GM19099 (cell line): ENCODE data around the gene SH2D5.

Experiments used
- POLR2A ChIP-seq: IDR thresholded peaks from 3 replicates; pipeline ENCODE4 v1.6.1; 2011; ENCODE audit warnings: low read depth; ENCODE audit not compliant: insufficient read length; ENCODE audit errors: extremely low read depth

Gene SH2D5

GRCh38 chr1:20705203-20705755 is 27.2 kb downstream of the SH2D5 start:
- TF ChIP-seq POLR2A: no peak

- no peak for TF ChIP-seq POLR2A
These were observed 27.9 kb downstream of the SH2D5 start for GRCh38 chr1:20704390-20705202.

GRCh38 chr1:20703124-20703756 is 29.3 kb downstream of the SH2D5 start:
- no peak for TF ChIP-seq POLR2A

GRCh38 chr1:20702416-20702815 is 30.1 kb downstream of the SH2D5 start:
- no peak for TF ChIP-seq POLR2A

GRCh38 chr1:20701847-20702246 is 30.7 kb downstream of the SH2D5 start:
- no peak for TF ChIP-seq POLR2A

GRCh38 chr1:20701446-20701845 is 31.1 kb downstream of the SH2D5 start:
- TF ChIP-seq POLR2A: no peak

- TF ChIP-seq POLR2A: no peak
These were observed 31.8 kb downstream of the SH2D5 start for GRCh38 chr1:20700636-20701215.

GRCh38 chr1:20699558-20699957 is 32.9 kb downstream of the SH2D5 start:
- TF ChIP-seq POLR2A: no peak

GRCh38 chr1:20698195-20698910 is 34.1 kb downstream of the SH2D5 start:
- TF ChIP-seq POLR2A: no peak

- TF ChIP-seq POLR2A: no peak
These were observed 34.9 kb downstream of the SH2D5 start for GRCh38 chr1:20697563-20697962.

GRCh38 chr1:20696397-20697333 is 35.8 kb downstream of the SH2D5 start:
- no peak for TF ChIP-seq POLR2A

- TF ChIP-seq POLR2A: no peak
These were observed 37.0 kb downstream of the SH2D5 start for GRCh38 chr1:20695515-20695914.

GRCh38 chr1:20693623-20694022 is 38.9 kb downstream of the SH2D5 start:
- no peak for TF ChIP-seq POLR2A

- no peak for TF ChIP-seq POLR2A
These were observed 40.6 kb downstream of the SH2D5 start for GRCh38 chr1:20691872-20692271.
